OCI-LY3 (cell line): ENCODE results near the gene PTK6.

Source experiments
- EZH2phosphoT487 ChIP-seq: fragments of 200-600 bp; shearing (Covaris generic); IDR thresholded peaks from 2 replicates; pipeline ENCODE4 v1.6.1; 2018; ENCODE audit warnings: antibody characterized with exemption, mixed run types, low read depth
- TF ChIP-seq, protein P1 (sequence below): fragments of 200-600, 300-600 bp; sonication (generic); IDR thresholded peaks from 2 replicates; pipeline ENCODE4 v1.5.1; 2014; ENCODE audit warnings: antibody characterized with exemption, low read length, low read depth

GRCh38 chr20:63534427-63534830 is 2.7 kb downstream of the PTK6 start:
- TF ChIP-seq, protein P1, sequence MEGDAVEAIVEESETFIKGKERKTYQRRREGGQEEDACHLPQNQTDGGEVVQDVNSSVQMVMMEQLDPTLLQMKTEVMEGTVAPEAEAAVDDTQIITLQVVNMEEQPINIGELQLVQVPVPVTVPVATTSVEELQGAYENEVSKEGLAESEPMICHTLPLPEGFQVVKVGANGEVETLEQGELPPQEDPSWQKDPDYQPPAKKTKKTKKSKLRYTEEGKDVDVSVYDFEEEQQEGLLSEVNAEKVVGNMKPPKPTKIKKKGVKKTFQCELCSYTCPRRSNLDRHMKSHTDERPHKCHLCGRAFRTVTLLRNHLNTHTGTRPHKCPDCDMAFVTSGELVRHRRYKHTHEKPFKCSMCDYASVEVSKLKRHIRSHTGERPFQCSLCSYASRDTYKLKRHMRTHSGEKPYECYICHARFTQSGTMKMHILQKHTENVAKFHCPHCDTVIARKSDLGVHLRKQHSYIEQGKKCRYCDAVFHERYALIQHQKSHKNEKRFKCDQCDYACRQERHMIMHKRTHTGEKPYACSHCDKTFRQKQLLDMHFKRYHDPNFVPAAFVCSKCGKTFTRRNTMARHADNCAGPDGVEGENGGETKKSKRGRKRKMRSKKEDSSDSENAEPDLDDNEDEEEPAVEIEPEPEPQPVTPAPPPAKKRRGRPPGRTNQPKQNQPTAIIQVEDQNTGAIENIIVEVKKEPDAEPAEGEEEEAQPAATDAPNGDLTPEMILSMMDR, result no peak
- no peak for TF ChIP-seq EZH2phosphoT487
